Liver (tissue), 9 donors: ENCODE results near the gene TBC1D4. TPM values are rescaled to one million over a fixed set of nuclear protein-coding genes. Genes with fewer than 3 reads are reported as not detected.

Source experiments
- DNase-seq: peaks from one replicate; pipeline ENCODE4 v3.0.0-alpha.2; 2017; ENCODE audit warnings: low spot score
- H3K27ac ChIP-seq, 2 donors: one replicate each; pipeline ENCODE4 v1.7.0; 2013; ENCODE audit warnings: inconsistent platforms in 2 of 2, low read length in 2 of 2, control low read depth in 1 of 2, low read depth in 1 of 2, mild to moderate bottlenecking in 1 of 2
- H3K27me3 ChIP-seq, 4 donors: one replicate each; pipeline versions ENCODE4 v1.6.1 to v1.7.0; 2013; ENCODE audit warnings: low read length in 3 of 4, inconsistent platforms in 1 of 4, mild to moderate bottlenecking in 1 of 4, moderate library complexity in 1 of 4; ENCODE audit not compliant: control insufficient read depth in 4 of 4, insufficient read depth in 4 of 4
- H3K36me3 ChIP-seq, 4 donors: one replicate each; pipeline versions ENCODE4 v1.6.1 to v1.7.0; 2013; ENCODE audit warnings: low read length in 3 of 4, mild to moderate bottlenecking in 3 of 4, low read depth in 1 of 4, moderate library complexity in 1 of 4; ENCODE audit not compliant: control insufficient read depth in 4 of 4, insufficient read depth in 3 of 4
- H3K4me1 ChIP-seq, 4 donors: one replicate each; pipeline versions ENCODE4 v1.6.1 to v1.7.0; 2013; ENCODE audit warnings: low read length in 3 of 4, mild to moderate bottlenecking in 3 of 4, moderate library complexity in 1 of 4; ENCODE audit not compliant: control insufficient read depth in 4 of 4, insufficient read depth in 4 of 4
- H3K4me3 ChIP-seq, 3 donors: one replicate each; pipeline versions ENCODE4 v1.6.1 to v1.7.0; 2013; ENCODE audit warnings: low read length in 3 of 3, control low read depth in 1 of 3, low read depth in 1 of 3, mild to moderate bottlenecking in 1 of 3
- H3K9ac ChIP-seq, 2 donors: one replicate each; pipeline ENCODE4 v1.7.0; 2013; ENCODE audit warnings: low read length in 2 of 2, mild to moderate bottlenecking in 2 of 2, moderate library complexity in 2 of 2, control low read depth in 1 of 2, low read depth in 1 of 2
- H3K9me3 ChIP-seq, 4 donors: one replicate each; pipeline versions ENCODE4 v1.6.1 to v1.7.0; 2013; ENCODE audit warnings: low read length in 3 of 4; ENCODE audit not compliant: control insufficient read depth in 4 of 4
- CTCF ChIP-seq: fragments of 150-350 bp; IDR thresholded peaks from 2 replicates; pipeline ENCODE4 v1.5.1; 2017; ENCODE audit warnings: improper control_type of control experiment, low read depth, low read length; ENCODE audit not compliant: missing input control
- EGR1 ChIP-seq, 2 donors: IDR thresholded peaks; 2 replicates each; pipeline ENCODE4 v1.6.1; 2016 to 2018; ENCODE audit warnings: antibody characterized with exemption in 2 of 2, low read depth in 2 of 2
- FOXA1 ChIP-seq: IDR thresholded peaks from 2 replicates; pipeline ENCODE4 v1.6.1; 2016; ENCODE audit warnings: antibody characterized with exemption
- FOXA2 ChIP-seq: IDR thresholded peaks from 2 replicates; pipeline ENCODE4 v1.6.1; 2016; ENCODE audit warnings: antibody characterized with exemption
- GABPA ChIP-seq, 2 donors: IDR thresholded peaks in 1 of 2; conservative IDR thresholded peaks in 1 of 2; 2 replicates each; pipeline ENCODE4 v1.6.1; 2016; ENCODE audit warnings: antibody characterized with exemption in 2 of 2, mild to moderate bottlenecking in 1 of 2, moderate library complexity in 1 of 2
- HNF4A ChIP-seq, 2 donors: conservative IDR thresholded peaks; 2 replicates each; pipeline ENCODE4 v1.6.1; 2016; ENCODE audit warnings: antibody characterized with exemption in 2 of 2, mild to moderate bottlenecking in 2 of 2
- HNF4G ChIP-seq: IDR thresholded peaks from 2 replicates; pipeline ENCODE4 v1.6.1; 2016; ENCODE audit warnings: antibody characterized with exemption
- JUND ChIP-seq, 2 donors: IDR thresholded peaks; 2 replicates each; pipeline ENCODE4 v1.6.1; 2016; ENCODE audit warnings: antibody characterized with exemption in 2 of 2
- MAX ChIP-seq: IDR thresholded peaks from 2 replicates; pipeline ENCODE4 v1.6.1; 2016; ENCODE audit warnings: antibody characterized with exemption
- NR2F2 ChIP-seq: IDR thresholded peaks from 2 replicates; pipeline ENCODE4 v1.6.1; 2016; ENCODE audit warnings: antibody characterized with exemption
- RAD21 ChIP-seq, 2 donors: IDR thresholded peaks; 2 replicates each; pipeline ENCODE4 v1.6.1; 2016; ENCODE audit warnings: antibody characterized with exemption in 2 of 2, mild to moderate bottlenecking in 2 of 2
- RXRA ChIP-seq, 2 donors: IDR thresholded peaks; 2 replicates each; pipeline ENCODE4 v1.6.1; 2017 to 2018; ENCODE audit warnings: antibody characterized with exemption in 2 of 2, mild to moderate bottlenecking in 1 of 2
- SP1 ChIP-seq: IDR thresholded peaks from 2 replicates; pipeline ENCODE4 v1.6.1; 2018; ENCODE audit warnings: antibody characterized with exemption, mild to moderate bottlenecking
- TAF1 ChIP-seq: conservative IDR thresholded peaks from 2 replicates; pipeline ENCODE4 v1.6.1; 2016; ENCODE audit warnings: antibody characterized with exemption, mild to moderate bottlenecking
- YY1 ChIP-seq: IDR thresholded peaks from 2 replicates; pipeline ENCODE4 v1.6.1; 2016; ENCODE audit warnings: antibody characterized with exemption, mild to moderate bottlenecking
- ZBTB33 ChIP-seq: IDR thresholded peaks from 2 replicates; pipeline ENCODE4 v1.6.1; 2016; ENCODE audit warnings: antibody characterized with exemption
- whole genome bisulfite sequencing: extraction: QIAGEN DNeasy Blood & Tissue Kit; methylation state at CpG from one replicate; pipeline ENCODE4 v1.1.7; 2013; 5-methylcytosine and 5-hydroxymethylcytosine counted together
- polyA plus RNA-seq, 2 donors: library from polyadenylated mRNA; stranded (reverse) in 1 of 2; unstranded in 1 of 2; fragments of 200-250 nt in 1 of 2; fragments of >200 nt in 1 of 2; fragmentation: Nextera tagmentation in 1 of 2; extraction: Ambion mirVana in 1 of 2; gene quantifications; one replicate each; pipeline versions ENCODE4 v1.2.1 to v1.2.3, GENCODE V29; 2013 to 2015
- total RNA-seq, 2 donors: library from RNA; depleted of rRNA; stranded (reverse); fragments of >200 nt; gene quantifications; one replicate each; pipeline ENCODE4 v1.2.3, GENCODE V29; 2014
- TF ChIP-seq, protein P1 (sequence below): IDR thresholded peaks from 2 replicates; pipeline ENCODE4 v1.6.1; 2016; ENCODE audit warnings: antibody characterized with exemption
- TF ChIP-seq, protein P2 (sequence below): IDR thresholded peaks from 2 replicates; pipeline ENCODE4 v1.6.1; 2016; ENCODE audit warnings: antibody characterized with exemption, mild to moderate bottlenecking
- donor health status: healthy.
- donor health status: healthy.
- donor health status: healthy.
- donor health status: healthy.
- donor health status: healthy.

TBC1D4 gene
- total and polyA plus RNA-seq, 4 donors: 2.3 to 11.1 (median 6.5) TPM

DNA sequence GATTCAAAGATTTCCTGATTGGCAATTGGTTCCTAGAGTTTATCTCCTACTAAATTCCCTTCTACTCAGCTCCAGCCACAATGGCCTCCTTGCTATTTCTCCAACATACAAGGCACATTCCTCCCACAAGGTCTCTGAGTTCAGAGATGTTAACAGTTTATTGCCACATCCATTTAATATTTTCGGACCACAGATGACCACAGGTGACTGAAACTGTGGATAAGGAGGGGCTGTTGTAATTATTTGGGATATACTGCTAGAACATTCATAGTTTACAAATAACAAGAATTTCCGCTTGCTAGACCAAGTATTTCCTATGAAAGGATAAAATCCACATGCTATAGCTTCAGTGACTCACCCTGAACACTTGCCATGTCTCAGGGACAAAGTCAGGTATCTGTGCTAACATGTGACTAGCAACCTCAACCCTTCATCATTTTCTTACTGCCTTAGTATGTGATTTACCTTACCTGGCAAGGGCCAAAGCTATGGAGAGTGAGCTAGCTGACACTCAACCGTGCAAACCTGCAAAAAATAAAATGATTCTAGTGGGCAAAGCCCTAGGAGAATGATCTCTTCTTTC, 117.7 kb downstream of the TBC1D4 start:
- Histone ChIP-seq H3K9me3 (no peaks in the 10 kb centered on the region), H3K4me3 (no peak overlapping the region), H3K27me3 (no peaks in the 10 kb centered on the region), H3K4me1 (peaks cover 0 to 8% (median 0%) of the 10 kb centered on the region in 4 donors), H3K36me3 (no peaks in the 10 kb centered on the region), H3K27ac (no peak overlapping the region), H3K9ac (no peak overlapping the region)
- WGBS: 94% methylated on average over 3 of the region's 3 CpGs
- no peak for DNase-seq
- TF ChIP-seq SP1: no peak
- TF ChIP-seq ZBTB33: no peak
- TF ChIP-seq NR2F2: no peak
- TF ChIP-seq JUND (IDR thresholded peaks at IDR 0.05): no peak
- no peak for TF ChIP-seq EGR1 (IDR thresholded peaks at IDR 0.05; ENCODE audit: low read depth in 2 of 2)
- TF ChIP-seq TAF1: no peak

GRCh38 chr13:75363371-75363770, 118.6 kb downstream of the TBC1D4 start:
- 86% methylated on average over 3 of the region's 3 CpGs for WGBS
- DNase-seq: no peak

More at GRCh38 chr13:75363371-75363770, 118.6 kb downstream of the TBC1D4 start:
- no peak overlapping the region for H3K9ac ChIP-seq
- no peaks in the 10 kb centered on the region for H3K27me3 ChIP-seq
- no peaks in the 10 kb centered on the region for H3K9me3 ChIP-seq
- H3K36me3 ChIP-seq: no peaks in the 10 kb centered on the region
- no peak overlapping the region for H3K4me3 ChIP-seq
- no peak overlapping the region for H3K27ac ChIP-seq
- TF ChIP-seq FOXA1 (no peak), CTCF (no peak), RXRA (IDR thresholded peaks at IDR 0.05) (no peak), SP1 (no peak), GABPA (IDR thresholded peaks at IDR 0.05 in 1 of 2, conservative IDR thresholded peaks at IDR 0.05 in 1 of 2) (no peak), ZBTB33 (no peak), HNF4A (conservative IDR thresholded peaks at IDR 0.05) (no peak), YY1 (no peak), NR2F2 (no peak), TAF1 (no peak), RAD21 (IDR thresholded peaks at IDR 0.05) (no peak), JUND (IDR thresholded peaks at IDR 0.05) (no peak), FOXA2 (no peak), MAX (no peak), EGR1 (IDR thresholded peaks at IDR 0.05; ENCODE audit: low read depth in 2 of 2) (no peak), HNF4G (no peak)
- TF ChIP-seq, protein P1, sequence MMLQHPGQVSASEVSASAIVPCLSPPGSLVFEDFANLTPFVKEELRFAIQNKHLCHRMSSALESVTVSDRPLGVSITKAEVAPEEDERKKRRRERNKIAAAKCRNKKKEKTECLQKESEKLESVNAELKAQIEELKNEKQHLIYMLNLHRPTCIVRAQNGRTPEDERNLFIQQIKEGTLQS: no peak
- TF ChIP-seq, protein P2, sequence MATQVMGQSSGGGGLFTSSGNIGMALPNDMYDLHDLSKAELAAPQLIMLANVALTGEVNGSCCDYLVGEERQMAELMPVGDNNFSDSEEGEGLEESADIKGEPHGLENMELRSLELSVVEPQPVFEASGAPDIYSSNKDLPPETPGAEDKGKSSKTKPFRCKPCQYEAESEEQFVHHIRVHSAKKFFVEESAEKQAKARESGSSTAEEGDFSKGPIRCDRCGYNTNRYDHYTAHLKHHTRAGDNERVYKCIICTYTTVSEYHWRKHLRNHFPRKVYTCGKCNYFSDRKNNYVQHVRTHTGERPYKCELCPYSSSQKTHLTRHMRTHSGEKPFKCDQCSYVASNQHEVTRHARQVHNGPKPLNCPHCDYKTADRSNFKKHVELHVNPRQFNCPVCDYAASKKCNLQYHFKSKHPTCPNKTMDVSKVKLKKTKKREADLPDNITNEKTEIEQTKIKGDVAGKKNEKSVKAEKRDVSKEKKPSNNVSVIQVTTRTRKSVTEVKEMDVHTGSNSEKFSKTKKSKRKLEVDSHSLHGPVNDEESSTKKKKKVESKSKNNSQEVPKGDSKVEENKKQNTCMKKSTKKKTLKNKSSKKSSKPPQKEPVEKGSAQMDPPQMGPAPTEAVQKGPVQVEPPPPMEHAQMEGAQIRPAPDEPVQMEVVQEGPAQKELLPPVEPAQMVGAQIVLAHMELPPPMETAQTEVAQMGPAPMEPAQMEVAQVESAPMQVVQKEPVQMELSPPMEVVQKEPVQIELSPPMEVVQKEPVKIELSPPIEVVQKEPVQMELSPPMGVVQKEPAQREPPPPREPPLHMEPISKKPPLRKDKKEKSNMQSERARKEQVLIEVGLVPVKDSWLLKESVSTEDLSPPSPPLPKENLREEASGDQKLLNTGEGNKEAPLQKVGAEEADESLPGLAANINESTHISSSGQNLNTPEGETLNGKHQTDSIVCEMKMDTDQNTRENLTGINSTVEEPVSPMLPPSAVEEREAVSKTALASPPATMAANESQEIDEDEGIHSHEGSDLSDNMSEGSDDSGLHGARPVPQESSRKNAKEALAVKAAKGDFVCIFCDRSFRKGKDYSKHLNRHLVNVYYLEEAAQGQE: no peak
- H3K4me1 ChIP-seq: peaks cover 0 to 6% (median 0%) of the 10 kb centered on the region in 4 donors
